HepG2 (cell line): ENCODE measurements around the gene CPAMD8. TPM values are rescaled to one million over a fixed set of nuclear protein-coding genes. Genes with fewer than 3 reads are reported as not detected.
"Not testable (repeated sequence)": the region's sequence is repeated elsewhere in the genome, so short reads cannot be mapped to it uniquely, and the experiment has no call there.

ENCODE experiments used
- ATAC-seq: fragments of 200-7000 bp; cut with Tn5 transposase; 3 replicates; pipeline ENCODE4 v1.9.1; 2020; ENCODE audit warnings: mild to moderate bottlenecking, moderate library complexity
- BruUV-seq: library from RNA; stranded (reverse); fragments of 400-500 nt; replicated peaks from 2 replicates; lab custom pipeline; 2021; lab: Mats Ljungman, UMichigan
- CTCF ChIA-PET: fragments of 300-600 bp; formaldehyde crosslinking; extraction: SDS; loops from one replicate; lab custom pipeline; 2021; ENCODE audit warnings: low total read pairs, inconsistent platforms, low intra/inter-chr PET ratio; lab: Yijun Ruan, JAX
- POLR2A ChIA-PET: fragments of 350-600 bp; sonication (Branson Sonifier 250); formaldehyde crosslinking; loops from one replicate; lab custom pipeline; 2020; ENCODE audit warnings: antibody characterized with exemption, inconsistent platforms; lab: Yijun Ruan, JAX
- DNase-seq: peaks from one replicate; pipeline ENCODE4 v3.0.0-alpha.2; 2015; ENCODE audit warnings: low spot score
- FAIRE-seq: peaks from 3 replicates; lab custom pipeline; 2011; peaks lifted over from hg19 to GRCh38; lab: Jason Lieb, UNC
- H2AFZ ChIP-seq: one replicate; pipeline ENCODE4 v1.6.1; 2011; ENCODE audit warnings: low read length, inconsistent platforms
- H3K27ac ChIP-seq: fragments of 300-600 bp; 3 replicates; pipeline ENCODE4 v1.8.0; 2011; ENCODE audit warnings: mixed run types, mild to moderate bottlenecking, mixed read lengths, low read length, inconsistent platforms; ENCODE audit not compliant: insufficient read depth; ENCODE audit errors: extremely low read length
- H3K27me3 ChIP-seq, 2 experiments: fragments of 200-600 bp in 1 of 2; 2 replicates in 1 of 2; 3 replicates in 1 of 2; pipeline versions ENCODE4 v1.6.0 to v1.8.0; 2011; ENCODE audit warnings: low read length in 2 of 2, mild to moderate bottlenecking in 2 of 2, moderate library complexity in 2 of 2, inconsistent platforms in 1 of 2; ENCODE audit not compliant: insufficient read depth in 2 of 2, control insufficient read depth in 1 of 2
- H3K36me3 ChIP-seq, 2 experiments: fragments of 200-600 bp in 1 of 2; replicated peaks in 1 of 2; 2 replicates in 1 of 2; 3 replicates in 1 of 2; pipeline versions ENCODE4 v1.5.1 to v1.8.0; 2011; ENCODE audit warnings: low read length in 2 of 2, inconsistent platforms in 1 of 2; ENCODE audit not compliant: insufficient read depth in 2 of 2, control insufficient read depth in 1 of 2
- H3K4me1 ChIP-seq: 2 replicates; pipeline ENCODE4 v1.5.1; 2012; ENCODE audit warnings: low read length, inconsistent platforms; ENCODE audit not compliant: insufficient read depth
- H3K4me2 ChIP-seq: 2 replicates; pipeline ENCODE4 v1.6.0; 2011; ENCODE audit warnings: low read depth, low read length, inconsistent platforms
- H3K4me3 ChIP-seq, 3 experiments: fragments of 200-600 bp in 1 of 3; sonication (generic), shearing (Covaris generic) in 1 of 3; replicated peaks in 1 of 3; 2 replicates each; pipeline ENCODE4 v1.5.1; 2011 to 2016; ENCODE audit warnings: low read length in 3 of 3, inconsistent platforms in 2 of 3, low read depth in 2 of 3, mild to moderate bottlenecking in 2 of 3, control low read depth in 1 of 3, mixed read lengths in 1 of 3; ENCODE audit not compliant: insufficient read depth in 1 of 3
- H3K79me2 ChIP-seq: one replicate; pipeline ENCODE4 v1.6.1; 2011; ENCODE audit warnings: low read length, inconsistent platforms; ENCODE audit not compliant: insufficient read depth
- H3K9ac ChIP-seq: 2 replicates; pipeline ENCODE4 v1.6.0; 2011; ENCODE audit warnings: mild to moderate bottlenecking, low read depth, low read length, inconsistent platforms; ENCODE audit not compliant: insufficient read depth
- H3K9me3 ChIP-seq: 2 replicates; pipeline ENCODE4 v1.5.1; 2012; ENCODE audit warnings: mild to moderate bottlenecking, low read length
- H4K20me1 ChIP-seq: 2 replicates; pipeline ENCODE4 v1.6.0; 2011; ENCODE audit warnings: inconsistent platforms, mild to moderate bottlenecking, low read length, moderate library complexity; ENCODE audit not compliant: insufficient read depth
- NFYB ChIP-seq: sonication (generic); formaldehyde crosslinking; IDR thresholded peaks from 2 replicates; pipeline ENCODE4 v1.4.0; 2020; ENCODE audit warnings: missing genetic modification reagents
- PRDM4 ChIP-seq: sonication (generic); formaldehyde crosslinking; IDR thresholded peaks from 2 replicates; pipeline ENCODE4 v1.9.0; 2021; ENCODE audit warnings: missing genetic modification reagents, borderline replicate concordance
- ZNF430 ChIP-seq: sonication (generic); formaldehyde crosslinking; IDR thresholded peaks from 2 replicates; pipeline ENCODE4 v1.9.0; 2021; ENCODE audit warnings: mild to moderate bottlenecking, missing genetic modification reagents
- WGBS: methylation state at CpG from one replicate; pipeline ENCODE4 v1.1.6; 2017; ENCODE audit warnings: low lambda C conversion rate; 5-methylcytosine and 5-hydroxymethylcytosine counted together
- in situ Hi-C: cut with HindIII; loops from 2 replicates; pipeline ENCODE4 v1.10.0; 2017; ENCODE audit warnings: low pct_unique_long_range_greater_than_20kb; ENCODE audit not compliant: extremely low pct_ligation_motif_present
- intact Hi-C: fragments of 100-400 bp; cut with micrococcal nuclease; formaldehyde crosslinking; loops from one replicate; pipeline ENCODE4 v1.10.0; 2022; ENCODE audit not compliant: unreplicated experiment
- polyA plus RNA-seq, 8 experiments: library from polyadenylated mRNA; depleted of rRNA in 3 of 8; stranded (reverse) in 7 of 8; unstranded in 1 of 8; fragments of >200 nt; fragmentation: Illumina TruSeq in 4 of 8; extraction: Trizol in 4 of 8; gene quantifications; 2 replicates each; pipeline versions ENCODE4 v1.2.1 to v1.2.3, GENCODE V29; 2011 to 2016; ENCODE audit warnings: low read depth in 4 of 8, missing spikeins in 1 of 8, mixed read lengths in 1 of 8; ENCODE audit not compliant: insufficient read depth in 1 of 8
- total RNA-seq, 5 experiments: library from RNA; depleted of rRNA; stranded (reverse); fragments of >200 nt; fragmentation: Illumina TruSeq; extraction: Trizol; gene quantifications; 2 replicates each; pipeline ENCODE4 v1.2.3, GENCODE V29; 2016; ENCODE audit warnings: low read depth in 1 of 5

The CPAMD8 gene
- total and polyA plus RNA-seq, 2 of the 13 experiments (the other 11 are each of a cell fraction or from before 2014, with no cell fraction given) = 0.29 to 0.34 TPM

- TF ChIP-seq PRDM4 (CRISPR knock-in tag) = no peak
- TF ChIP-seq NFYB (CRISPR knock-in tag) = no peak
- TF ChIP-seq, all 625 proteins: peak for 0
Measured at GRCh38 chr19:17020385-17020784, 6.2 kb downstream of the CPAMD8 start (continued).

GRCh38 chr19:17014212-17014861 is 12.3 kb downstream of the CPAMD8 start:
- not testable (repeated sequence) for H2AFZ ChIP-seq, H3K4me3 ChIP-seq, FAIRE-seq
- TF ChIP-seq ZNF430 (CRISPR knock-in tag) = peak; percentile 31; the same call in 1 of the 2 replicates
- TF ChIP-seq, all 625 proteins: peak for 1; not testable (repeated sequence) for 624
- H3K27ac ChIP-seq, H3K9ac ChIP-seq, H3K9me3 ChIP-seq, H4K20me1 ChIP-seq, in situ Hi-C loops, H3K4me2 ChIP-seq, H3K36me3 ChIP-seq, DNase-seq, intact Hi-C loops, ATAC-seq, CTCF ChIA-PET, H3K79me2 ChIP-seq, H3K4me1 ChIP-seq, BruUV-seq, POLR2A ChIA-PET: not testable (repeated sequence)
- 18% methylated on average over 9 of the region's 9 CpGs for WGBS
- peaks cover 2 to 27% of the 10 kb centered on the region in 2 experiments; a peak in 4 of 5 replicates for H3K27me3 ChIP-seq
